Trophoblast cell (in vitro differentiated cells and primary cell): Measurements from ENCODE around the gene SKAP1.

Experiments
- DNase-seq, 2 donors: peaks; one replicate each; pipeline ENCODE4 v3.0.0-alpha.2; 2016
- H2AFZ ChIP-seq: 2 replicates; pipeline ENCODE4 v1.6.1; 2013; ENCODE audit warnings: low read length, moderate library complexity, mild to moderate bottlenecking; ENCODE audit not compliant: insufficient read depth, poor library complexity
- H2AK5ac ChIP-seq: 2 replicates; pipeline ENCODE4 v1.6.1; 2013; ENCODE audit warnings: mild to moderate bottlenecking, low read length
- H2BK120ac ChIP-seq: 2 replicates; pipeline ENCODE4 v1.6.1; 2013; ENCODE audit warnings: low read length, mild to moderate bottlenecking, moderate library complexity; ENCODE audit not compliant: insufficient read depth, poor library complexity
- H2BK12ac ChIP-seq: 2 replicates; pipeline ENCODE4 v1.6.1; 2013; ENCODE audit warnings: mild to moderate bottlenecking, low read length, moderate library complexity
- H2BK5ac ChIP-seq: 2 replicates; pipeline ENCODE4 v1.6.1; 2013; ENCODE audit warnings: low read length, low read depth, moderate library complexity, mild to moderate bottlenecking; ENCODE audit not compliant: poor library complexity
- H3K14ac ChIP-seq: 2 replicates; pipeline ENCODE4 v1.6.1; 2013; ENCODE audit warnings: mild to moderate bottlenecking, low read length
- H3K18ac ChIP-seq: 2 replicates; pipeline ENCODE4 v1.6.1; 2013; ENCODE audit warnings: mild to moderate bottlenecking, low read length
- H3K23ac ChIP-seq: 2 replicates; pipeline ENCODE4 v1.6.1; 2013; ENCODE audit warnings: low read length
- H3K27ac ChIP-seq: 2 replicates; pipeline ENCODE4 v1.5.1; 2013; ENCODE audit warnings: low read depth, mild to moderate bottlenecking, inconsistent platforms, low read length, moderate library complexity
- H3K27me3 ChIP-seq: 2 replicates; pipeline ENCODE4 v1.6.1; 2013; ENCODE audit warnings: inconsistent platforms, mild to moderate bottlenecking, low read length, moderate library complexity; ENCODE audit not compliant: insufficient read depth
- H3K36me3 ChIP-seq, 2 experiments: 1 replicate in 1 of 2; 2 replicates in 1 of 2; pipeline ENCODE4 v1.6.1; 2013; ENCODE audit warnings: low read length in 2 of 2, mild to moderate bottlenecking in 2 of 2, moderate library complexity in 1 of 2; ENCODE audit not compliant: insufficient read depth in 2 of 2, control insufficient read depth in 1 of 2
- H3K4ac ChIP-seq: 2 replicates; pipeline ENCODE4 v1.6.1; 2013; ENCODE audit warnings: low read depth, mild to moderate bottlenecking, low read length, moderate library complexity
- H3K4me1 ChIP-seq, 2 experiments: 1 replicate in 1 of 2; 2 replicates in 1 of 2; pipeline ENCODE4 v1.6.1; 2013; ENCODE audit warnings: low read length in 2 of 2, mild to moderate bottlenecking in 2 of 2, moderate library complexity in 1 of 2; ENCODE audit not compliant: insufficient read depth in 2 of 2, control insufficient read depth in 1 of 2
- H3K4me2 ChIP-seq: 2 replicates; pipeline ENCODE4 v1.6.1; 2013; ENCODE audit warnings: inconsistent platforms, mild to moderate bottlenecking, low read length, moderate library complexity
- H3K4me3 ChIP-seq: 2 replicates; pipeline ENCODE4 v1.5.1; 2013; ENCODE audit warnings: mild to moderate bottlenecking, low read depth, low read length, inconsistent platforms
- H3K79me1 ChIP-seq: one replicate; pipeline ENCODE4 v1.6.1; 2013; ENCODE audit warnings: low read length
- H3K79me2 ChIP-seq: 2 replicates; pipeline ENCODE4 v1.6.1; 2013; ENCODE audit warnings: low read length, mild to moderate bottlenecking; ENCODE audit not compliant: control insufficient read depth, insufficient read depth, poor library complexity
- H3K9ac ChIP-seq: 2 replicates; pipeline ENCODE4 v1.6.1; 2013; ENCODE audit warnings: mild to moderate bottlenecking, low read length
- H3K9me3 ChIP-seq: 2 replicates; pipeline ENCODE4 v1.6.1; 2013; ENCODE audit warnings: low read depth, mild to moderate bottlenecking, control low read depth, inconsistent platforms, low read length; ENCODE audit not compliant: insufficient read depth
- H4K12ac ChIP-seq: 2 replicates; pipeline ENCODE4 v1.6.1; 2013; ENCODE audit warnings: low read depth, mild to moderate bottlenecking, low read length, moderate library complexity
- H4K8ac ChIP-seq: 2 replicates; pipeline ENCODE4 v1.6.1; 2013; ENCODE audit warnings: low read depth, mild to moderate bottlenecking, low read length, moderate library complexity
- H4K91ac ChIP-seq: one replicate; pipeline ENCODE4 v1.6.1; 2013; ENCODE audit warnings: low read depth, mild to moderate bottlenecking, low read length, moderate library complexity
- WGBS: extraction: QIAGEN DNeasy Blood & Tissue Kit; methylation state at CpG from one replicate; pipeline ENCODE4 v1.1.7; 2013; ENCODE audit warnings: missing lambda C conversion rate; ENCODE audit not compliant: insufficient read length, insufficient coverage; ENCODE audit errors: extremely low coverage; 5-methylcytosine and 5-hydroxymethylcytosine counted together

Gene SKAP1

DNA sequence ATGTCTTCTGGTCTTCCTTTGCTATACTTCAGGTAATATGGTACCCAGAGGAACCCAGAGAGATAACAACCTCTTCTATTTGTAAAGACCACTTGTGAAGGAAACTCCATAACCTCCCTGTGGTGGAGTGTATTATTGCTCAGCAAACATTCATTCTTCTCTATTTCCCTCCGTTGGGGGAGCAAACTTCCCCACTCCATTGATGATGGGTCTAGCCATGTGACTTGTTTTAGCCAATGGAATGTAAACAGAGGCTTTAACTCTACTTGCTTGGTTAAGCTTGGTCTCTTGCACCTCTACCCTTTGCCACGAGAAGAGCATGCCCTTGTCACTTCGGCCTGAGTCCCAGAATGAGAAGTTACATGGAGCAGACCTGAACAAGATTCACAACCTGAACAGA is 30.0 kb upstream of the SKAP1 start:
- H3K14ac ChIP-seq, result no peak overlapping the region
- no peaks in the 10 kb centered on the region for H3K79me1 ChIP-seq
- H3K79me2 ChIP-seq, result no peaks in the 10 kb centered on the region
- H4K12ac ChIP-seq, result no peak overlapping the region
- no peak overlapping the region for H2BK12ac ChIP-seq
- H3K18ac ChIP-seq, result no peak overlapping the region
- H2BK5ac ChIP-seq, result no peak overlapping the region
- no peak overlapping the region for H3K23ac ChIP-seq
- no peak overlapping the region for H3K4me2 ChIP-seq
- H3K4ac ChIP-seq, result no peak overlapping the region
- no CpG with 5 or more reads among the region's 3 CpGs for WGBS
- H3K9ac ChIP-seq, result no peak overlapping the region
- H3K27me3 ChIP-seq, result no peaks in the 10 kb centered on the region
- no peak overlapping the region for H3K27ac ChIP-seq
- peaks cover 0 to 3% of the 10 kb centered on the region in 2 experiments for H3K4me1 ChIP-seq
- no peak overlapping the region for H4K91ac ChIP-seq
- H3K4me3 ChIP-seq, result no peak overlapping the region
- DNase-seq, result no peak
- H3K36me3 ChIP-seq, result no peaks in the 10 kb centered on the region
- no peak overlapping the region for H2AK5ac ChIP-seq
- no peaks in the 10 kb centered on the region for H3K9me3 ChIP-seq
- H4K8ac ChIP-seq, result no peak overlapping the region
- H2AFZ ChIP-seq, result no peak overlapping the region
- no peak overlapping the region for H2BK120ac ChIP-seq

DNA sequence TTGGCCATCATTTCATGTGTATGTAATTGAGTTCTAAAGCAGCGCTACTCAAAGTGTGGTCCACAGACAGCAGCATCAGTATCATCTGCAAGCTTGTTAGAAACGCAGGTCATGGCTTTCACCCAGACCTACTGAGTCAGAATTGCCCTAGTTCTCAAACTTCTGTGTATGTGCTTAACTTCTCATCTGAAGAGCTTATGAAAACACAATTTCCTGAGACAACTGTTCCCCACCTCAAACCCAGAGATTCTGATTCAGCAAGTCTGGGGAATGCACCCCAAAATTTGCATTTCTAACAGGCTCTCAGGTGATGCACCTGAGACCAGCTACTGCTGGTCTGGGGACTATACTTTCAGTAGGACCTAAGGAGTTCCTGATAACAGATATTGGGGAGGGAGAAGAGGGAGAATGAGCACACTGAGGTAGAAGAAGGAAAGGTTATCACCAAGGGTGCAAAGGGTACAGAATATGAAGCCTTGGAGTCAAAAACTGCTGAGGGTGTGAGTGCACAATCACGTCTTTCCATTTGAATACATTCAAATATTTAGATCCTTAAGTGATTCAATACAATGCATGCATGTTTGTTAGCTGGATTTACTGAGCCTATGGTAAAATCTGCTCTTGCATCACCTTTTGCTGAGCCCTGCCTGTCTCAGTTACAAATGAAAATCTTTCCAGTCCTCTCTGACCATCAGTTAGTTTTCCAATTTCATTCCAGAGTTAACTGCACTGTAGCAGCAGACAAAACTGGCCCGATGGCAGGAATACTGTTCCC is 29.2 kb upstream of the SKAP1 start:
- no peak for DNase-seq
- no peak overlapping the region for H3K9ac ChIP-seq
- no peak overlapping the region for H3K4me3 ChIP-seq
- no peaks in the 10 kb centered on the region for H3K27me3 ChIP-seq
- H2BK120ac ChIP-seq, result no peak overlapping the region
- H4K91ac ChIP-seq, result no peak overlapping the region
- no peak overlapping the region for H2AK5ac ChIP-seq
- no peaks in the 10 kb centered on the region for H3K79me1 ChIP-seq
- peaks cover 0 to 3% of the 10 kb centered on the region in 2 experiments for H3K4me1 ChIP-seq
- no peak overlapping the region for H3K4ac ChIP-seq
- H2BK5ac ChIP-seq, result no peak overlapping the region
- no peak overlapping the region for H4K12ac ChIP-seq
- no peak overlapping the region for H3K27ac ChIP-seq
- H3K9me3 ChIP-seq, result no peaks in the 10 kb centered on the region
- H3K18ac ChIP-seq, result no peak overlapping the region
- no peak overlapping the region for H3K4me2 ChIP-seq
- no peak overlapping the region for H4K8ac ChIP-seq
- H3K23ac ChIP-seq, result no peak overlapping the region
- H2AFZ ChIP-seq, result no peak overlapping the region
- no CpG with 5 or more reads among the region's 4 CpGs for WGBS
- H2BK12ac ChIP-seq, result no peak overlapping the region
- no peak overlapping the region for H3K14ac ChIP-seq
- no peaks in the 10 kb centered on the region for H3K36me3 ChIP-seq
- no peaks in the 10 kb centered on the region for H3K79me2 ChIP-seq

DNA sequence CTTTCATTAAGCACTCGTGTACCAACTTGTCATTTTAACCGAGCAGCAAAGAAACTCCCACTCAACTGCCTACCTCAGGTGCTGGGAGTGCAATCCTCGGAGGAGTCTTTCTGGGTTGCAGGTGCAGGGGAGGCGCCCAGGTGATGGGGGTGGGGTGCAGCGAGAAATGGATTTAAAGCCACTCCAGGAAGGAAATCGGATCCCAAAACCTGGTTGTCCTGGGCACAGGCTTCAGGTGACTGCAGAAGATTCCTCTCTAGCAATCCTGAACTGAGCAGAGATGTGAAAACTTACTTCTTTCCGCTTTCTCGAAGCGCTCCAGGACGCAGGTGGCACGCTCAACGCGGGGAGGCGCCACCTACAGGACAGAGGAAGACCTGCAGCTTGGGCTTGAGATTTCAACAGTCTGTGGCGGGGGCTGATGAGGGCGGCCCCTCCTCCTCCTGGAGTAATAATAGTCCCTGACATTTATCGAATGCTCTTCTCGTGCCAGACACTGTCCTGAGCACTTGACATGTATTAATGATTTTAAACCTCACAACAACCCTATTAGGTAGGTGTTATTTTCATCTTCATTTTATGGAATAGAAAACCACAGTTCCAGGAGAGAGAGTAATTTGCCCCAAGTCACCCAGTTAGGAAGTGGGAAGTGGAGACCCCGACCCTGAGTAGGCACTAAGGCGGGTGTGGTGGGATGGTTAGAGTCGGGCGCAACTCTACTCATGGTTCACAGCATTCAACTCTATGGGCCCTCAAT is 27.2 kb upstream of the SKAP1 start:
- H3K4me2 ChIP-seq, result peak overlapping the region; percentile 61
- no peak overlapping the region for H2BK5ac ChIP-seq
- H2AK5ac ChIP-seq, result no peak overlapping the region
- peaks cover 0 to 3% of the 10 kb centered on the region in 2 experiments for H3K4me1 ChIP-seq
- no peak overlapping the region for H4K8ac ChIP-seq
- no peak overlapping the region for H3K4me3 ChIP-seq
- no peak overlapping the region for H2BK12ac ChIP-seq
- no peak overlapping the region for H2BK120ac ChIP-seq
- H3K79me2 ChIP-seq, result no peaks in the 10 kb centered on the region
- H3K79me1 ChIP-seq, result no peaks in the 10 kb centered on the region
- H3K4ac ChIP-seq, result no peak overlapping the region
- no peak overlapping the region for H4K91ac ChIP-seq
- H3K27ac ChIP-seq, result no peak overlapping the region
- H3K9ac ChIP-seq, result no peak overlapping the region
- H3K23ac ChIP-seq, result no peak overlapping the region
- no peaks in the 10 kb centered on the region for H3K36me3 ChIP-seq
- no peaks in the 10 kb centered on the region for H3K9me3 ChIP-seq
- no peak overlapping the region for H3K18ac ChIP-seq
- H3K14ac ChIP-seq, result no peak overlapping the region
- DNase-seq, result peak; percentile 54 to 89
- no CpG with 5 or more reads among the region's 22 CpGs for WGBS
- no peak overlapping the region for H4K12ac ChIP-seq
- no peaks in the 10 kb centered on the region for H3K27me3 ChIP-seq
- H2AFZ ChIP-seq, result peak overlapping the region; percentile 21

DNA sequence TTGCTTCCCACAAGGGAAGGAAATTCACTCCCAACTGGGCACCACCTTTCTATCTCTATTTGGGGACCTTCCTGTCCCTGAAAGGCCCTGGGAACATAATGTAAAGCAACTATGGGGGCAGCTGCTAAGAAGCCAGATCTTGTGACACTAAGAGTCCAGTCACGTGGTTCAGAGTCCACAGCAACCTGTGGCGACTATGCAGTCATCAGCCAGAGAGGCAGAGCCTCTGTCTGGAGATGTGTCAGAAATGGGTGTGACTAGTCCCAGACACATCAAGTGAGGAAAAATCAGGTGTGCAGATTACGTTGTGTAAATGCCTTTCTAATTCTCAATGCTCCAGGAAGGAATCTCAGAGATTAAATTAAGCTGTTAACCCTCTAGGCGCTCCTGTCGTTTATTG is 26.6 kb upstream of the SKAP1 start:
- Histone ChIP-seq H3K9ac (no peak overlapping the region), H3K23ac (no peak overlapping the region), H3K14ac (no peak overlapping the region), H3K18ac (no peak overlapping the region), H4K91ac (no peak overlapping the region), H2AFZ (no peak overlapping the region), H3K4me2 (no peak overlapping the region), H3K27ac (no peak overlapping the region), H2BK120ac (no peak overlapping the region), H3K79me2 (no peaks in the 10 kb centered on the region), H3K27me3 (no peaks in the 10 kb centered on the region), H4K8ac (no peak overlapping the region), H3K4me1 (peaks cover 0 to 3% of the 10 kb centered on the region in 2 experiments), H3K4ac (no peak overlapping the region), H2AK5ac (no peak overlapping the region), H2BK5ac (no peak overlapping the region), H2BK12ac (no peak overlapping the region), H4K12ac (no peak overlapping the region), H3K4me3 (no peak overlapping the region), H3K36me3 (no peaks in the 10 kb centered on the region), H3K9me3 (no peaks in the 10 kb centered on the region), H3K79me1 (no peaks in the 10 kb centered on the region)
- no CpG with 5 or more reads among the region's 5 CpGs for WGBS
- peak; percentile 15 to 25 for DNase-seq
